Erythroblast (primary cell): Measurements from ENCODE around the gene FCMR.

Experiments used
- DNase-seq, 2 experiments: peaks; one replicate each; lab custom pipeline; 2025; lab: John Stamatoyannopoulos, UW
- GATA1 ChIP-seq: IDR thresholded peaks from 2 replicates; pipeline ENCODE4 v1.6.1; 2011; ENCODE audit warnings: low read depth, mild to moderate bottlenecking, control low read depth, low read length, moderate library complexity
- POLR2A ChIP-seq: IDR thresholded peaks from 2 replicates; pipeline ENCODE4 v1.6.1; 2011; ENCODE audit warnings: mild to moderate bottlenecking, low read length

The FCMR gene

GRCh38 chr1:206923009-206923960 lies 1.5 kb upstream of the FCMR start:
- no peak for TF ChIP-seq POLR2A
- no peak for TF ChIP-seq GATA1
- no peak for DNase-seq

- TF ChIP-seq POLR2A (no peak), GATA1 (no peak)
- DNase-seq = no peak
Observed at GRCh38 chr1:206922524-206922923, 783 bp upstream of the FCMR start.

- no peak for DNase-seq
- TF ChIP-seq GATA1 (no peak), POLR2A (no peak)
Observed at GRCh38 chr1:206918076-206918475, 3.7 kb downstream of the FCMR start.

GRCh38 chr1:206916000-206916709 lies 5.6 kb downstream of the FCMR start:
- DNase-seq = no peak
- TF ChIP-seq POLR2A = no peak
- TF ChIP-seq GATA1 = no peak

GRCh38 chr1:206915030-206915735 lies 6.6 kb downstream of the FCMR start:
- DNase-seq = no peak
- TF ChIP-seq GATA1 (no peak), POLR2A (no peak)

GRCh38 chr1:206913766-206914537 lies 7.8 kb downstream of the FCMR start:
- no peak for TF ChIP-seq GATA1
- TF ChIP-seq POLR2A = no peak
- no peak for DNase-seq

- DNase-seq = peak; percentile 71 to 83
- TF ChIP-seq POLR2A = no peak
Observed at GRCh38 chr1:206912445-206913095, 9.2 kb downstream of the FCMR start.

- peak; percentile 48 to 70 for DNase-seq
- TF ChIP-seq GATA1 (no peak), POLR2A (no peak)
Observed at GRCh38 chr1:206911064-206911663, 10.6 kb downstream of the FCMR start.

GRCh38 chr1:206909883-206910318 lies 11.8 kb downstream of the FCMR start:
- no peak for TF ChIP-seq POLR2A
- no peak for TF ChIP-seq GATA1
- no peak for DNase-seq

GRCh38 chr1:206909161-206909882 lies 12.4 kb downstream of the FCMR start:
- no peak for TF ChIP-seq POLR2A
- TF ChIP-seq GATA1 = no peak
- DNase-seq = no peak

GRCh38 chr1:206908038-206908437 lies 13.7 kb downstream of the FCMR start:
- DNase-seq = no peak
- TF ChIP-seq POLR2A (no peak), GATA1 (no peak)
